Osteoblast (primary cell): ENCODE data around the gene CACNA1H. TPM values are rescaled to one million over a fixed set of nuclear protein-coding genes. Genes with fewer than 3 reads are reported as not detected.

Experiments used
- DNase-seq: peaks from one replicate; pipeline ENCODE4 v3.0.0; 2011; ENCODE audit warnings: low spot score, mixed read lengths; ENCODE audit not compliant: insufficient read length; ENCODE audit errors: missing footprints
- H2AFZ ChIP-seq: 2 replicates; pipeline ENCODE4 v1.6.0; 2011; ENCODE audit warnings: mild to moderate bottlenecking, low read length
- H3K27ac ChIP-seq: 2 replicates; pipeline ENCODE4 v1.5.1; 2011; ENCODE audit warnings: mild to moderate bottlenecking, low read depth, low read length, moderate library complexity
- H3K27me3 ChIP-seq: 2 replicates; pipeline ENCODE4 v1.6.0; 2012; ENCODE audit warnings: mild to moderate bottlenecking, control low read depth, inconsistent platforms, low read length, moderate library complexity; ENCODE audit not compliant: insufficient read depth
- H3K36me3 ChIP-seq: 2 replicates; pipeline ENCODE4 v1.5.1; 2011; ENCODE audit warnings: mild to moderate bottlenecking, low read length, control low read depth, moderate library complexity; ENCODE audit not compliant: insufficient read depth
- H3K4me1 ChIP-seq: 2 replicates; pipeline ENCODE4 v1.5.1; 2011; ENCODE audit warnings: mild to moderate bottlenecking, low read length, control low read depth, moderate library complexity; ENCODE audit not compliant: insufficient read depth
- H3K4me2 ChIP-seq: 2 replicates; pipeline ENCODE4 v1.6.0; 2011; ENCODE audit warnings: mild to moderate bottlenecking, low read length; ENCODE audit not compliant: insufficient read depth
- H3K4me3 ChIP-seq: fragments of 200-600 bp; sonication (generic); 3 replicates; pipeline ENCODE4 v1.5.1; 2012; ENCODE audit warnings: mild to moderate bottlenecking, low read length, inconsistent platforms; ENCODE audit not compliant: insufficient read depth
- H3K79me2 ChIP-seq: 2 replicates; pipeline ENCODE4 v1.6.0; 2012; ENCODE audit warnings: mild to moderate bottlenecking, low read length, control low read depth, inconsistent platforms; ENCODE audit not compliant: insufficient read depth
- H3K9me3 ChIP-seq: 2 replicates; pipeline ENCODE4 v1.5.1; 2011; ENCODE audit warnings: low read depth, low read length, control low read depth
- H4K20me1 ChIP-seq: 2 replicates; pipeline ENCODE4 v1.6.0; 2012; ENCODE audit warnings: mild to moderate bottlenecking, low read length, control low read depth; ENCODE audit not compliant: insufficient read depth
- CTCF ChIP-seq: IDR thresholded peaks from 2 replicates; pipeline ENCODE4 v1.5.1; 2011; ENCODE audit warnings: mild to moderate bottlenecking, low read depth, low read length, moderate library complexity; ENCODE audit errors: extremely low read depth
- total RNA-seq: library from RNA; depleted of rRNA; stranded (reverse); fragments of >200 nt; gene quantifications from 2 replicates; pipeline ENCODE4 v1.2.3, GENCODE V29; 2012

Gene CACNA1H
- total RNA-seq, 1 donor: under 0.01 TPM

- H3K9me3 ChIP-seq: no peaks in the 10 kb centered on the region
- peaks cover 18% of the 10 kb centered on the region for H3K27me3 ChIP-seq
- DNase-seq: no peak
- no peak overlapping the region for H3K27ac ChIP-seq
- TF ChIP-seq CTCF: no peak
- no peaks in the 10 kb centered on the region for H4K20me1 ChIP-seq
- no peaks in the 10 kb centered on the region for H3K36me3 ChIP-seq
- H3K79me2 ChIP-seq: no peaks in the 10 kb centered on the region
- no peaks in the 10 kb centered on the region for H3K4me1 ChIP-seq
- no peak overlapping the region for H3K4me2 ChIP-seq
- no peak overlapping the region for H2AFZ ChIP-seq
- no peak overlapping the region for H3K4me3 ChIP-seq
These were observed 11.2 kb upstream of the CACNA1H start for GRCh38 chr16:1141716-1142115.

- no peak overlapping the region for H2AFZ ChIP-seq
- H3K27me3 ChIP-seq: peaks cover 18% of the 10 kb centered on the region
- H3K9me3 ChIP-seq: no peaks in the 10 kb centered on the region
- no peak overlapping the region for H3K4me3 ChIP-seq
- H3K4me1 ChIP-seq: no peaks in the 10 kb centered on the region
- TF ChIP-seq CTCF: no peak
- no peaks in the 10 kb centered on the region for H3K79me2 ChIP-seq
- no peaks in the 10 kb centered on the region for H3K36me3 ChIP-seq
- H4K20me1 ChIP-seq: no peaks in the 10 kb centered on the region
- no peak overlapping the region for H3K4me2 ChIP-seq
- no peak overlapping the region for H3K27ac ChIP-seq
- DNase-seq: no peak
These were observed 10.0 kb upstream of the CACNA1H start for GRCh38 chr16:1142911-1143310.

GRCh38 chr16:1143761-1144450, 9.0 kb upstream of the CACNA1H start:
- no peaks in the 10 kb centered on the region for H3K9me3 ChIP-seq
- no peaks in the 10 kb centered on the region for H3K36me3 ChIP-seq
- H3K4me3 ChIP-seq: no peak overlapping the region
- DNase-seq: no peak
- H3K4me1 ChIP-seq: no peaks in the 10 kb centered on the region
- H3K27me3 ChIP-seq: peaks cover 18% of the 10 kb centered on the region
- no peaks in the 10 kb centered on the region for H4K20me1 ChIP-seq
- TF ChIP-seq CTCF: no peak
- H3K79me2 ChIP-seq: no peaks in the 10 kb centered on the region
- no peak overlapping the region for H3K27ac ChIP-seq
- H2AFZ ChIP-seq: no peak overlapping the region
- H3K4me2 ChIP-seq: no peak overlapping the region

- H3K27me3 ChIP-seq: peaks cover 18% of the 10 kb centered on the region
These were observed 8.2 kb upstream of the CACNA1H start for GRCh38 chr16:1144476-1145382.

More at GRCh38 chr16:1144476-1145382, 8.2 kb upstream of the CACNA1H start:
- Histone ChIP-seq H3K27ac (no peak overlapping the region), H3K4me1 (no peaks in the 10 kb centered on the region), H3K36me3 (no peaks in the 10 kb centered on the region), H3K4me2 (no peak overlapping the region), H4K20me1 (no peaks in the 10 kb centered on the region), H2AFZ (no peak overlapping the region), H3K79me2 (no peaks in the 10 kb centered on the region), H3K4me3 (no peak overlapping the region), H3K9me3 (no peaks in the 10 kb centered on the region)
- TF ChIP-seq CTCF: no peak
- DNase-seq: no peak
